GM18505 (cell line): ENCODE results near the gene CYP2S1.

Experiments
- ATAC-seq: cut with Tn5 transposase; IDR thresholded peaks from one replicate; pipeline ENCODE4 v1.9.1; 2021; ENCODE audit not compliant: unreplicated experiment
- POLR2A ChIP-seq: IDR thresholded peaks from 4 replicates; pipeline ENCODE4 v1.6.1; 2011; ENCODE audit warnings: borderline replicate concordance; ENCODE audit not compliant: insufficient read depth, insufficient read length; ENCODE audit errors: extremely low read depth

The CYP2S1 gene

DNA sequence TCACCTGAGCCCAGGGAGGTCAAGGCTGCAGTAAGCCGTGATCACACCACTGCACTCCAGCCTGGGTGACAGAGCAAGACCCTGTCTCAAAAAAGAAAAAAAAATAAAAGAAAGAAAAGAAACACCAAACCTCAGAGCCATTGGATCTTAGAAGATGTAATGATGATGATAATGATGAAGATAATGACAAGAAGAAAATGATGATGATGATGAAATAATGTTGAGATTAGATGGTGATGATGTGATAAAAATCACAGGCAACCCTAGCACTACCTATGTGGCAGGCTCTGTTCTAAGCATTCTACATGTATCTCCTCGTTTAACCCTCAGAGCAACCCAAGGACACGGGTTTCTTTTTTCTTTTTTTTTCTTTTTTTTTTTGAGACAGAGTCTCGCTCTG, 51.1 kb downstream of the CYP2S1 start:
- no peak for ATAC-seq
- no peak for TF ChIP-seq POLR2A

DNA sequence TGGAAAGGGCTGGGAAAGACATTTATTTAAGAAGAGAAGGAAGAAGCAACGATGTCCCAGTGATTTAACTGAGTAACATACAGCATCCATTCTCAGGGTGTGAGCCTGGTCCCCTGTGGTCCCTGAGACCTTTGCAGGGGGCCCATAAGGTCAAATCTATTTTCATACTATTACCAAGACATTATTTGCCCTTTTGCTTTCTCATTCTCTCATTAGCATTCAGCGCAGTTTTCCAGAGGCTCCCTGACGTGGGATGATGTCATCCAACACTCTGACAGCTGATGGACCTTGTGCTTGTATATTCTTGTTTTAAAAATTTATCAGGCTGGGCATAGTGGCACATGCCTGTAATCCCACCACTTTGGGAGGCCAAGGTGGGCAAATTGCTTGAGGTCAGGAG, 52.8 kb downstream of the CYP2S1 start:
- no peak for TF ChIP-seq POLR2A
- no peak for ATAC-seq

DNA sequence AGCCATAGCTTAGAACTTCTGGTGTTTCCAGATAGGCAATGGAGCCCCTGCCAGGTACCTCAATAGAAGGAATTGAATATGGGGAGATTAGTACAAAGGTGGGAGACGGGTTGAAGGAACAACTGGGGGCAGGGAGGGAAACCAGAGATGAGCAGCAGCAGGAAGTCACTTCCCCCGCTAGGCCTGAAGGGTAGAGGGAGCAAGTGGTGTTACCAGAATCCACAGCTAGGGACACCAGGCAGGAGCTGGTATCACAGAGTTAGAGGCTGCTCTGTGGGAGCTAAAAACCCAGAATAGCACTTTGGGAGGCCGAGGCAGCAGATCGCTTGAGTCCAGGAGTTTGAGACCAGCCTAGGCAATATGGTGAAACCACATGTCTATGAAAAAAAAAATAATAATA, 55.9 kb downstream of the CYP2S1 start:
- ATAC-seq: no peak
- TF ChIP-seq POLR2A: no peak

DNA sequence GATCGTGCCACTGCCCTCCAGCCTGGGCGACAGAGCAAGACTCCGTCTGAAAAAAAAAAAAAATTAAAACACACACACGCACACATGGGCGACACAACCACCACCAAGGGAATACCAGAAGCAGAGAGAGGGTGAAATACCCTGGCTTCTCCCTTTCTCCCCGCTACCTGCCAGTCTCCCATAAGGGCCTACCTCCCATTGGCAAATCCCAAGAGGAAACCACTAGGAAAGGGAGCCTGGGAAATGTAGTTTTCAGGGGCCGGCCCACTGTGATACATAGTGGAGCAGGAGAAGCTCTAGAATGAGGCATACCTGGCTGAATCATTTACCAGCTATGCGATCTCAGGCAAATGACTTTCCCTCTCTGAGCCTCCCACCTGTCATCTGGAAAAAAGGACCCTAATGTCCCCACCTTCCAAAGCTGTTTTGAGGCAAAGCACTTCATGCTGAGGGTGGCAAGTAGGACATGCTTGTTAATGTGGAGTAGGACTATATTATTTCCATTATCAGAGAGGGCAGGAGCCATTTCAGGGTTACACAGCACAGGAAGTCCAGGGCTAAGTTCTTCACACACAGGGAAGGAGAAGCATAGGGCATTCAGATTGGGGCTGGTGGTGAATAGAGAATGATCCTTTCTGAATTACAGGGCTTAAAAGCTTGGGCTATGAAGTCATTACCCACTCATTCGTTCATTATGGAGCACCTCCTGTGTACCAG, 56.8 kb downstream of the CYP2S1 start:
- TF ChIP-seq POLR2A: no peak
- ATAC-seq: no peak

DNA sequence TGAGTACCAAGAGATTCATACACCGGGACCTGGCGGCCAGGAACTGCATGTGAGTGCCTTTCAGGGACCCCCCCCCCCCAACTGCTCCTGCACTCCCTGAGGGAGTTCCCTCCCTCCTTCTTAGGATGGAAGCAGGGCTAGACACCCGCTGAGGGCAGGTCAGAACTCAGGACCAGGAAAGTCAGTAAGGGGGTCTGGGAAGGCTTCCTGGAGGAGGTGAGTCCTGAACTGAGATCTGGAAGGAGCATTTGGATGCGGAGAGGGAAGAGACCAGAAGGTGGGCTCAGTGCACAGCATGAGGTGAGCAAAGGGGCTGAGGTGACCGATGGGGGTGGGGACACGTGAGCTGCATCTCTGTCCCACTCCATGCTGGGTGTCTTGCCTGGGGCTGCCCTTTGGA, 60.6 kb downstream of the CYP2S1 start:
- TF ChIP-seq POLR2A: no peak
- no peak for ATAC-seq

DNA sequence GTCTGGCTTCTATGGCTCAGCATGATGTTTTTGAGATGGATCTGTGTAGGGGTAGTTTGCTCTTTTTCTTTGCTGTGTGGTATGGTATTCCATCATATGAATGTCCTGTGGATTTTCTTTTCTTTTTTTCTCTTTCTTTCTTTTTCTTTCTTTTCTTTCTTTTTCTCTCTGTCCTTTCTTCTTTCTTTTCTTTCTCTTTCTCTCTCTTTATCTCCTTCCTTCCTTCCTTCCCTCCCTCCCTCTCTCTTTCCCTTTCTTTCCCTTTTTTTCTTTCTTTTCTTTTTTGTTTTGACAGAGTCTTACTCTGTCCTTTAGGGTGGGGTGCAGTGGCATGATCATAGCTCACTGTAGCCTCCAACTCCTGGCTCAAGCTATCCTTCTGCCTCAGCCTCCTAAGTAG, 62.2 kb downstream of the CYP2S1 start:
- ATAC-seq: no peak
- no peak for TF ChIP-seq POLR2A
